Sigmoid colon (tissue), 4 donors: ENCODE data around the gene CARTPT.
A peak's percentile ranks its signal among the peaks of the same experiment; 100 is the strongest.

Source experiments
- EP300 ChIP-seq, 4 donors: sonication (generic); formaldehyde crosslinking; IDR thresholded peaks; one replicate each; pipeline ENCODE4 v1.6.1; 2017; ENCODE audit warnings: antibody characterized with exemption in 4 of 4
- TF ChIP-seq, protein P1 (sequence below), 4 experiments: fragments of 450-650 bp in 3 of 4; fragments of 200-600 bp in 1 of 4; IDR thresholded peaks; one replicate each; pipeline ENCODE4 v1.5.1; 2016 to 2019; ENCODE audit warnings: antibody characterized with exemption in 4 of 4, mild to moderate bottlenecking in 3 of 4, moderate library complexity in 2 of 4

- TF ChIP-seq, protein P1, sequence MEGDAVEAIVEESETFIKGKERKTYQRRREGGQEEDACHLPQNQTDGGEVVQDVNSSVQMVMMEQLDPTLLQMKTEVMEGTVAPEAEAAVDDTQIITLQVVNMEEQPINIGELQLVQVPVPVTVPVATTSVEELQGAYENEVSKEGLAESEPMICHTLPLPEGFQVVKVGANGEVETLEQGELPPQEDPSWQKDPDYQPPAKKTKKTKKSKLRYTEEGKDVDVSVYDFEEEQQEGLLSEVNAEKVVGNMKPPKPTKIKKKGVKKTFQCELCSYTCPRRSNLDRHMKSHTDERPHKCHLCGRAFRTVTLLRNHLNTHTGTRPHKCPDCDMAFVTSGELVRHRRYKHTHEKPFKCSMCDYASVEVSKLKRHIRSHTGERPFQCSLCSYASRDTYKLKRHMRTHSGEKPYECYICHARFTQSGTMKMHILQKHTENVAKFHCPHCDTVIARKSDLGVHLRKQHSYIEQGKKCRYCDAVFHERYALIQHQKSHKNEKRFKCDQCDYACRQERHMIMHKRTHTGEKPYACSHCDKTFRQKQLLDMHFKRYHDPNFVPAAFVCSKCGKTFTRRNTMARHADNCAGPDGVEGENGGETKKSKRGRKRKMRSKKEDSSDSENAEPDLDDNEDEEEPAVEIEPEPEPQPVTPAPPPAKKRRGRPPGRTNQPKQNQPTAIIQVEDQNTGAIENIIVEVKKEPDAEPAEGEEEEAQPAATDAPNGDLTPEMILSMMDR (IDR thresholded peaks at IDR 0.05): no peak
- TF ChIP-seq EP300 (IDR thresholded peaks at IDR 0.05): peak in 1 of 4 donors; percentile 20
These were observed 29.3 kb downstream of the CARTPT start for GRCh38 chr5:71748360-71748759.
